B cell (primary cell): ENCODE results near the gene ITGB8.

Experiments
- CTCF ChIP-seq: fragments of 200-600 bp; IDR thresholded peaks from one replicate; pipeline ENCODE4 v1.8.0; 2022; ENCODE audit warnings: antibody characterized with exemption, mild to moderate bottlenecking
- EZH2 ChIP-seq: IDR thresholded peaks from 2 replicates; pipeline ENCODE4 v1.6.1; 2012; ENCODE audit warnings: borderline replicate concordance, low read depth, mild to moderate bottlenecking, moderate library complexity, low read length; ENCODE audit not compliant: insufficient read depth, poor library complexity, severe bottlenecking

GRCh38 chr7:20330928-20331909, 519 bp downstream of the ITGB8 start:
- TF ChIP-seq CTCF (no peak), EZH2 (no peak)
